Transverse colon (tissue), 4 donors: ENCODE measurements around the gene TBX3. TPM values are rescaled to one million over a fixed set of nuclear protein-coding genes. Genes with fewer than 3 reads are reported as not detected.
"Not testable (repeated sequence)": the region's sequence is repeated elsewhere in the genome, so short reads cannot be mapped to it uniquely, and the experiment has no call there.

Source experiments
- DNase-seq: peaks from one replicate; pipeline ENCODE4 v3.0.0-alpha.2; 2019
- H3K27ac ChIP-seq, 4 donors: fragments of 200-600 bp; sonication (generic); 2 replicates each; pipeline ENCODE4 v1.5.1; 2016 to 2018; ENCODE audit warnings: inconsistent platforms in 4 of 4
- H3K27me3 ChIP-seq: fragments of 200-600 bp; sonication (generic); 2 replicates; pipeline ENCODE4 v1.5.1; 2017; ENCODE audit warnings: inconsistent platforms
- H3K36me3 ChIP-seq, 4 donors: fragments of 200-600 bp; sonication (generic); 2 replicates each; pipeline ENCODE4 v1.5.1; 2017 to 2019; ENCODE audit warnings: inconsistent platforms in 4 of 4
- H3K4me1 ChIP-seq, 4 donors: fragments of 200-600 bp; sonication (generic); 2 replicates each; pipeline ENCODE4 v1.5.1; 2017 to 2020; ENCODE audit warnings: inconsistent platforms in 4 of 4
- H3K4me3 ChIP-seq, 4 donors: fragments of 200-600 bp; sonication (generic); 1 replicate in 1 of 4; 2 replicates in 3 of 4; pipeline versions ENCODE4 v1.5.1 to v1.6.1; 2017 to 2019; ENCODE audit warnings: inconsistent platforms in 4 of 4
- H3K9me3 ChIP-seq, 2 donors: fragments of 200-600 bp; sonication (generic); 2 replicates each; pipeline ENCODE4 v1.5.1; 2017 to 2019; ENCODE audit warnings: inconsistent platforms in 2 of 2
- CTCF ChIP-seq, 5 experiments: fragments of 200-600 bp in 3 of 5; fragments of 450-650 bp in 2 of 5; sonication (generic) in 3 of 5; IDR thresholded peaks; 1 replicate in 2 of 5; 2 replicates in 3 of 5; pipeline ENCODE4 v1.5.1; 2016 to 2017; ENCODE audit warnings: antibody characterized with exemption in 5 of 5, inconsistent platforms in 3 of 5, mild to moderate bottlenecking in 2 of 5, moderate library complexity in 1 of 5
- EP300 ChIP-seq: sonication (generic); formaldehyde crosslinking; IDR thresholded peaks from one replicate; pipeline ENCODE4 v1.6.1; 2017; ENCODE audit warnings: antibody characterized with exemption, low read depth
- POLR2A ChIP-seq: fragments of 450-650 bp; IDR thresholded peaks from one replicate; pipeline ENCODE4 v1.6.1; 2016; ENCODE audit warnings: antibody characterized with exemption, mild to moderate bottlenecking, moderate library complexity
- POLR2AphosphoS5 ChIP-seq, 3 donors: sonication (generic); formaldehyde crosslinking; IDR thresholded peaks; one replicate each; pipeline ENCODE4 v1.6.1; 2016; ENCODE audit warnings: antibody characterized with exemption in 3 of 3
- WGBS, 2 donors: methylation state at CpG; one replicate each; pipeline ENCODE4 v1.1.5; 2018; ENCODE audit warnings: low coverage in 1 of 2; 5-methylcytosine and 5-hydroxymethylcytosine counted together
- in situ Hi-C, 4 donors: fragments of 200-750 bp; cut with MboI; loops; one replicate each; pipeline versions ENCODE4 v1.15.0 to v1.15.1; 2017; ENCODE audit warnings: low sequenced_read_pairs in 3 of 4, low pct_ligation_motif_present in 1 of 4, low pct_unique_long_range_greater_than_20kb in 1 of 4
- intact Hi-C: fragments of 100-400 bp; cut with DNase I; formaldehyde crosslinking; loops from one replicate; pipeline ENCODE4 v1.15.1; 2023; ENCODE audit warnings: low total_unique reads
- total RNA-seq, 4 donors: library from RNA; depleted of rRNA; stranded (reverse); fragments of >200 nt; gene quantifications; one replicate each; pipeline ENCODE4 v1.1.0, GENCODE V29; 2016

TBX3 gene
- total RNA-seq, result 10 to 100 TPM in 1 of 4 donors, 1 to 10 TPM in 3; 2.8 to 11.9 (median 5.9) TPM

DNA sequence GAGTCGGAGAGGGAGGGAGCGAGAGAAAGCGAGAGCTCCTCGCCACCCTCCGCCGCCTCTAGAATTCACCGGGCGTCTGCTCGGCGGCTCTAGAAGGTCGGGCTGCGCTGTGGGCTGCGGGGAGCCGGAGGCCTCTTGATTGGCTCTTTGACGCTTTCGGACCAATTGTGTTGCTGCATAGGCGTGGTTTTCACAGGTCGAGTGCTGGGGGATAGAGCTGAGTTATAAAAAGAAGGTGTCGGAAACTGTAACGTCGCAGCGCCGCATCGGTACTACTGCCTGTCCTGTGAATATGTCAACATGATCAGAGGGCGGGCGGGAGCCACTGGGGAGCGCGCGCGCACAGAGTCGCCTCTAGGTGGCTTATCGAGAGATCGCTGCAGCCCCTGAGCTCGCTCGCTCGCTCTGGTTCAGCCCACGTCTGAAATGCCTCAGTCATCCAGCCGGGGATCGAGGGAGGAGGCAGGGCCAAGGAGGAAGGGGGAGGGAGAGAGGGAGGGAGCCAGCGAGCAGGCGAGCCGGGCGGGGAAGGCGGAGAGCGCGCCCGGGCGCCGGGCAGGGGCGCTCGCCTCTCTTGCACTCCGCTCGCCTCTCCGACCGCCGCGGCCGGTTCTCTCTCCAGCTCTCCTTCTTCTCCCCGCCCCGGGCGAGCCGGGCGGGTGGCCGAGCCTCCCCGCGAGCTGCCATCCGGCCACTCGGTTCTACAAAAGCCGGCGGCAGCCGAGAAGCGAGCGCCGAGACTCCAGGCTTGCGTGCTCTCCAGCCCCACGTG, at the start of gene TBX3:
Gene TBX3 (minus strand): TSS at position 78 of the 772 bp plus-strand sequence. CDS start 975 bp downstream, outside the sequence.
- peak; percentile 94 to 95 (median 95) for TF ChIP-seq POLR2AphosphoS5 (IDR thresholded peaks at IDR 0.05)
- peak; percentile 41 to 85 (median 54) for TF ChIP-seq CTCF (IDR thresholded peaks at IDR 0.05)
- TF ChIP-seq POLR2A, result peak; percentile 96
- TF ChIP-seq EP300, result no peak
- Histone ChIP-seq H3K36me3 (no peaks in the 10 kb centered on the region), H3K27ac (peak within 1 kb of the TSS; percentile 88 to 92 (median 90)), H3K4me3 (peak within 1 kb of the TSS; percentile 49 to 71 (median 54)), H3K9me3 (no peaks in the 10 kb centered on the region), H3K27me3 (peaks cover 52% of the 10 kb centered on the region), H3K4me1 (peaks cover 0 to 10% (median 7%) of the 10 kb centered on the region in 4 donors)
- 6 to 11% methylated on average over 12 to 54 of the region's 76 CpGs for WGBS, 2 donors
- intact Hi-C loops, result no loop called here
- DNase-seq, result peak; percentile 95
- in situ Hi-C loops, result no loop called here

GRCh38 chr12:114732426-114733030, 48.6 kb upstream of the TBX3 start:
- DNase-seq, result no peak
- Histone ChIP-seq H3K27ac (no peak overlapping the region), H3K4me1 (peaks cover 3 to 29% (median 15%) of the 10 kb centered on the region in 4 donors), H3K9me3 (no peaks in the 10 kb centered on the region), H3K27me3 (peaks cover 21% of the 10 kb centered on the region), H3K36me3 (no peaks in the 10 kb centered on the region), H3K4me3 (no peak overlapping the region)
- TF ChIP-seq CTCF (IDR thresholded peaks at IDR 0.05) (no peak), EP300 (no peak)
- WGBS, 2 donors, result 60% methylated on average over 4 of the region's 4 CpGs; no CpG with 5 or more reads in 1 of the 2 donors
- in situ Hi-C loops (no loop called here), intact Hi-C loops (no loop called here)

GRCh38 chr12:114729731-114730130, 45.8 kb upstream of the TBX3 start:
- no peaks in the 10 kb centered on the region for H3K36me3 ChIP-seq
- in situ Hi-C loops (no loop called here), intact Hi-C loops (no loop called here)
- peaks cover 0 to 13% (median 8%) of the 10 kb centered on the region in 4 donors for H3K4me1 ChIP-seq
- TF ChIP-seq CTCF (IDR thresholded peaks at IDR 0.05) (no peak), POLR2AphosphoS5 (IDR thresholded peaks at IDR 0.05) (no peak), EP300 (no peak), POLR2A (no peak)
- WGBS, 2 donors, result 73% methylated on average over 3 of the region's 3 CpGs; no CpG with 5 or more reads in 1 of the 2 donors
- no peak for DNase-seq
- H3K27me3 ChIP-seq, result peaks cover 8% of the 10 kb centered on the region
- H3K4me3 ChIP-seq, result no peak overlapping the region
- no peaks in the 10 kb centered on the region for H3K9me3 ChIP-seq
- no peak overlapping the region for H3K27ac ChIP-seq

DNA sequence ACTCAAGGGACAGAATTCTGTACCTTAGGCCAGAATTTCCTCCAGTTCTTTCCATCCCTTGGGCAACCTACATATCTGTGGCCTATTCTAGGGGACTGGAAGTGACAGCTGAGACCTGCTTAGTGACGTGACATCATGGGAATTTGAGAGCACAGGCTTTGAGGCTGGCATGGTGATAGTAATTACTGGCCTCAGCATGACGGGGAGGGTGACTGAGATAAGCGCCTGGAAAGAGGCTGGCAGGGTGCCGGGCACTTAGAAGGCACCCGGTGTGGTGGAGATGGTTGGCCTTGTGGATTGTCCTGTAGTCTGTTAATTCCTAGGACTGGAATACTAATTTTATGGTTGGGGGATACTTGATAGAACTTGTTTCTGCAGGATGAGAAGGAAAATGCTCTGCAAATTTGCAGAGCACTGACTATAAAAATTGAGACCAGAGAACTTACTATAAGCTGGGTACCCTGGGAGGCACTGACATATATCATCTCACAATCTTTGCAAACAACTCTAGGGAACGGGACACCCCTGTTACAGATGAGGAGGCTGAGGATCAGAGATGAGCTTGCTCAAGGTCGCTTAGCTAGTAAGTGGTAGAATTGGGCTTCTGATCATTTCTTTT, 42.2 kb upstream of the TBX3 start:
- H3K27me3 ChIP-seq, result no peaks in the 10 kb centered on the region
- in situ Hi-C loops, result no loop called here
- no peaks in the 10 kb centered on the region for H3K4me1 ChIP-seq
- DNase-seq, result no peak
- no peaks in the 10 kb centered on the region for H3K9me3 ChIP-seq
- no peak overlapping the region for H3K27ac ChIP-seq
- 40 to 53% methylated on average over 1 to 7 of the region's 7 CpGs for WGBS, 2 donors
- H3K36me3 ChIP-seq, result no peaks in the 10 kb centered on the region
- no peak overlapping the region for H3K4me3 ChIP-seq
- intact Hi-C loops, result no loop called here
- no peak for TF ChIP-seq EP300
- no peak for TF ChIP-seq POLR2A
- no peak for TF ChIP-seq POLR2AphosphoS5 (IDR thresholded peaks at IDR 0.05)
- TF ChIP-seq CTCF (IDR thresholded peaks at IDR 0.05), result no peak

DNA sequence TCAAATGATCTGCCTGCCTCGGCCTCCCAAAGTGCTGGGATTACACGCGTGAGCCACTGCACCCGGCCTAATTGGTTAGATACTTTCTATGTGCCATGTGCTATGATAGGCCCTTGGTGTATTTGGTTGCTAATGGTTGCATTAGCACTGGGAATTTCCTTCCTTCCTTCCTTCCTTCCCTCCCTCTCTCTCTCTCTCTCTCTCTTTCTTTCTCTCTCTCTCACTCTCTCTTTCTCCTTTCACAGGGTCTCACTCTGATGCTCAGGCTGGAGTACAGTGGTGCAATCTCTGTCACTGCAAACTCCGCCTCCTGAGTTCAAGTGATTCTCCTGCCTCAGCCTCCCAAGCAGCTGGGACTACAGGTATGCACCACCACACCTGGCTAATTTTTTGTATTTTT, 38.2 kb upstream of the TBX3 start:
- WGBS, 2 donors, result 93 to 94% methylated on average over 5 of the region's 5 CpGs
- H3K27me3 ChIP-seq, H3K4me1 ChIP-seq, H3K27ac ChIP-seq, in situ Hi-C loops, H3K9me3 ChIP-seq, DNase-seq, H3K4me3 ChIP-seq, H3K36me3 ChIP-seq, intact Hi-C loops: not testable (repeated sequence)
